Measurements from ENCODE around the gene GCSH.

GRCh38 chr16:81070979-81071378, 25.2 kb downstream of the GCSH start:
- TF ChIP-seq CTCF (IDR thresholded peaks at IDR 0.05) (no peak), POLR2A (IDR thresholded peaks at IDR 0.05) (no peak)
